NCI-H69 (cell line): ENCODE results near the gene AP5S1.
"Not testable (repeated sequence)": the region's sequence is repeated elsewhere in the genome, so short reads cannot be mapped to it uniquely, and the experiment has no call there.

Experiments
- DNase-seq: peaks from one replicate; lab custom pipeline; 2025; lab: John Stamatoyannopoulos, UW

Gene AP5S1

GRCh38 chr20:3843990-3844619, 23.8 kb downstream of the AP5S1 start:
- not testable (repeated sequence) for DNase-seq

- no peak for DNase-seq
Observed at GRCh38 chr20:3846378-3846739, 26.0 kb downstream of the AP5S1 start.

GRCh38 chr20:3846740-3847428, 26.5 kb downstream of the AP5S1 start, which contains the start of gene MAVS:
Gene MAVS (plus strand): TSS chr20:3846834. CDS start chr20:3854625, 7,791 bp downstream.
- DNase-seq, result peak; percentile 93

- no peak for DNase-seq
Observed at GRCh38 chr20:3847429-3847940, 27.1 kb downstream of the AP5S1 start.

- no peak for DNase-seq
Observed at GRCh38 chr20:3848565-3848964, 28.2 kb downstream of the AP5S1 start.

GRCh38 chr20:3854462-3854871, 34.1 kb downstream of the AP5S1 start:
- no peak for DNase-seq

- peak; percentile 88 for DNase-seq
Observed at GRCh38 chr20:3857405-3857804, 37.1 kb downstream of the AP5S1 start.

- no peak for DNase-seq
Observed at GRCh38 chr20:3858689-3859088, 38.3 kb downstream of the AP5S1 start.

- no peak for DNase-seq
Observed at GRCh38 chr20:3861191-3861590, 40.8 kb downstream of the AP5S1 start.

- DNase-seq, result no peak
Observed at GRCh38 chr20:3862333-3862732, 42.0 kb downstream of the AP5S1 start.

- DNase-seq, result no peak
Observed at GRCh38 chr20:3863317-3863716, 43.0 kb downstream of the AP5S1 start.

GRCh38 chr20:3864518-3864917, 44.2 kb downstream of the AP5S1 start:
- DNase-seq, result no peak

- DNase-seq, result no peak
Observed at GRCh38 chr20:3865152-3865886, 45.0 kb downstream of the AP5S1 start.

GRCh38 chr20:3865887-3866407, 45.6 kb downstream of the AP5S1 start:
- no peak for DNase-seq

- DNase-seq, result no peak
Observed at GRCh38 chr20:3866464-3866863, 46.1 kb downstream of the AP5S1 start.

- no peak for DNase-seq
Observed at GRCh38 chr20:3867802-3868201, 47.5 kb downstream of the AP5S1 start.

- no peak for DNase-seq
Observed at GRCh38 chr20:3869839-3870634, 49.7 kb downstream of the AP5S1 start.

GRCh38 chr20:3871550-3872265, 51.4 kb downstream of the AP5S1 start:
- peak; percentile 42 for DNase-seq

- no peak for DNase-seq
Observed at GRCh38 chr20:3873507-3873906, 53.2 kb downstream of the AP5S1 start.

GRCh38 chr20:3874194-3874844, 54.0 kb downstream of the AP5S1 start:
- no peak for DNase-seq
